Central memory CD8-positive, alpha-beta T cell (primary cell): ENCODE data around the gene ADAMTS8.

ENCODE experiments used
- ATAC-seq: fragments of 150-1000 bp; cut with Tn5 transposase; replicated peaks from 2 replicates; pipeline ENCODE4 v1.10.0; 2022; ENCODE audit warnings: mild to moderate bottlenecking, moderate FRiP score, moderate number of reproducible peaks; ENCODE audit not compliant: poor library complexity, severe bottlenecking; ENCODE audit errors: extremely low read depth
- DNase-seq, 2 donors: peaks; one replicate each; pipeline ENCODE4 v3.0.0; 2021; ENCODE audit warnings: low spot score in 2 of 2
- H3K27ac Mint-ChIP-seq: one replicate; pipeline ENCODE4 v1.8.0; 2022; ENCODE audit warnings: low read depth, mild to moderate bottlenecking, moderate library complexity, mixed read lengths
- H3K27me3 Mint-ChIP-seq: one replicate; pipeline ENCODE4 v1.8.0; 2022; ENCODE audit warnings: mixed read lengths
- H3K36me3 Mint-ChIP-seq: one replicate; pipeline ENCODE4 v1.8.0; 2022; ENCODE audit warnings: mild to moderate bottlenecking, moderate library complexity, mixed read lengths; ENCODE audit not compliant: insufficient read depth
- H3K4me1 Mint-ChIP-seq: one replicate; pipeline ENCODE4 v1.8.0; 2022; ENCODE audit warnings: mixed read lengths
- H3K4me3 Mint-ChIP-seq: one replicate; pipeline ENCODE4 v1.8.0; 2022; ENCODE audit warnings: mild to moderate bottlenecking, moderate library complexity, mixed read lengths
- H3K9me3 Mint-ChIP-seq: one replicate; pipeline ENCODE4 v1.8.0; 2022; ENCODE audit warnings: mixed read lengths

Gene ADAMTS8

DNA sequence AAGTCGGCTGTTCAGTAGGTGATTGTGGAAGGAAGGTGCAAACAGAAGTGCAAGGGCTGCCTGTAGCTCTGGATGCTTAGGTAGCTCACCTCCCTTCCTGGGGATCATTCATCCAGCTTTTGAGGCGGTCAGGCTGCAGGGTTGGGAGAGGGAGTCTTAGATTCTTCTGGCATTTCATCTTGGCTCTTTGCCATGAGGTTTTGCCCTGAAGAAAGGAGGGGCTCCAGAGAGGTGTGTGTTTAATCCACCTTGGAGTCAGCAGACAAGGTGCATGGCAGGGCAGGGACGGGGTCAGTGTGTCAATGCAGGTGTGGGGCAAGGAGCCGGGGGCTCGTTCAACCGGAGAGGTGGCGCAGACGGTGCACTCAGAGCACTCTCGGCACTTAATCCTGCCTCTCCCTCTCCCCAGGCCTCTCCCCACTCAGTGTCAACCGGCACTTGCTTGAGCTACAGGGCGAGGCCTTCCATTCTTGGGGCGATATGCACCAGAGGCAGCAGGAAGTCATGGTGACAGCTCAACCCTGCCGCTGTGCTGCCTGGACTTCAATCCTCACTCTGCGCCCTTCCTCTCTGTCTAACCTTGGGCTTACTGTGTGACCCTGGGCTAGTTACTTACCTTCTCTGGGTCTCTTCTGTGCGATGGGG, 27.2 kb upstream of the ADAMTS8 start:
- no peaks in the 10 kb centered on the region for H3K9me3 Mint-ChIP-seq
- no peak for ATAC-seq
- H3K27me3 Mint-ChIP-seq, result peaks cover 86% of the 10 kb centered on the region
- H3K4me3 Mint-ChIP-seq, result no peak overlapping the region
- H3K36me3 Mint-ChIP-seq, result no peaks in the 10 kb centered on the region
- H3K4me1 Mint-ChIP-seq, result no peaks in the 10 kb centered on the region
- DNase-seq, result no peak
- H3K27ac Mint-ChIP-seq, result no peak overlapping the region

DNA sequence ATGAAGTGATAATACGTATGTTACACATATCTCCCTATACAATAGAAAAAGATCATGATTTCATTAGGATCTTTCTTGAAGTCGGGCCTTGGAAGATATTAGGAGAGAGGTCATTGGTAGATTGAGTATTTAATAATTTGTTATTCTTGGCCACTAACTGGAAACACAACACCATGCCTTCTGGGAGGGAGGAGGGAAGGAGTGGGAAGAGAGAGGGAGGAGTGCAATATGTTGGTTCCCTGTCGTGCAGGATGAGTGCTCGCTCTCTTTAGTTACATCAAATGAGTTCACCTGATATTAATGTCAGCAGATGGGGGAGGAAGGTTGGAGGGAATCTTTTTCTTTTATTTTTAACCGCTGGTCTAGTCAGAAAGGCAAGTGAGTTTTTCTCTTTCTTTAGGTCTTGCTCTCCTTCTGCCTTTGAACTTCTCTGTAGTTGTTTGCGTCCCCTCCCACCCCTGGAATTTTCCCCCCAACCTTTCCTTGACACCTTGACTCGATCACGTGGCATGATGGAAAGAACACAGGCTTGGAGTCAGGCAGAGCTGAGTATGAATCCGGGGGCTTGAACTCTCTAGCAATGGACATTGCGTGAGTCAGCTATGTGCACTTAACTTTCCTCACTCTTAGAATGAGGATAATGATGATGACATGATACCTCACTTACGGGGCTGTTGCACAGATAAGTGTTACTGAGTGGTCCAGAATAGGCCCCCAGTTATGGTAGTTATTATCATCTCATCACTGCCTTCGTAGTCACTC, 26.3 kb upstream of the ADAMTS8 start:
- H3K36me3 Mint-ChIP-seq, result no peaks in the 10 kb centered on the region
- no peak for ATAC-seq
- no peaks in the 10 kb centered on the region for H3K9me3 Mint-ChIP-seq
- H3K27me3 Mint-ChIP-seq, result peaks cover 86% of the 10 kb centered on the region
- no peak overlapping the region for H3K4me3 Mint-ChIP-seq
- DNase-seq, result no peak
- H3K4me1 Mint-ChIP-seq, result no peaks in the 10 kb centered on the region
- no peak overlapping the region for H3K27ac Mint-ChIP-seq

DNA sequence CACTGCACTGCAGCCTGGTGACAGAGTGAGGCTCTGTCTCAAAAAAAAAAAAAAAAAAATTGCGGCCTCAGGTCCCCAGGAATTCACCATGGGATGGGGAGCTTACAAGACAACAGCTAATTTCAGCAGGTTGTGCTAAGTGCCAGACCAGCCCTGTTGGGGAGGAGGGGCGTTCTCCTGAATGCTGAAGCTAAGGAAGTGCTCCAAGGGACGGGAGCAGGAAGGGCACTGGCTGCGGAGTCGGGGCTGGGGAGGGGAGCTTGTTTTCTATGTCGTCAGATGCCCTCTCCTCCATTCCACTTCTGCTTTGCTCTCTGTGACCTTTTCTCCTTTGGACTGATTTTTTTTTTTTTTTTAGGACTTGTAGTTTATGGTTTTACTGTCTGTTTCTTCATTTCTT, 24.5 kb upstream of the ADAMTS8 start:
- Mint-ChIP-seq H3K4me1 (peaks cover 4% of the 10 kb centered on the region), H3K27me3 (peaks cover 89% of the 10 kb centered on the region), H3K36me3 (no peaks in the 10 kb centered on the region), H3K27ac (no peak overlapping the region), H3K4me3 (no peak overlapping the region), H3K9me3 (no peaks in the 10 kb centered on the region)
- ATAC-seq (no peak), DNase-seq (no peak)

DNA sequence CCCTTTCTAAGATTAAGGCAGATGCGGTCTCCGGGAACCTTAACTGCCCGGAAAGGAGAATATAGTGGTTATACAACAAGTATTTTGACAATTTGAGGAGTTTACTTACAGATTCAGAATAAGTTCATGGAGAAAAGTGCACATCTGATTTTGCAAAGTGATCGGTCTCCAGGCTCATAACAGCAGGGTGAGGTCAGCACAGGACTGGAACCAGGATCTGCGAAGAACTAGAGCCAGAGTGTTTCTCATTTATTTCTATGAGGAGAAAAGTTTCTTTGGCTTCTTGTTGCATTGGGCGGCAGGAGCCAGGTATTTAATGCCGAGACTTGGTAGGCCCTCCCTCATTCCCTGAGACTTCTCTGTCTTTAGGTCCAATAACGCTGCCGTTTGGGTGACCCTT, 23.8 kb upstream of the ADAMTS8 start:
- Mint-ChIP-seq H3K9me3 (no peaks in the 10 kb centered on the region), H3K27ac (no peak overlapping the region), H3K4me3 (no peak overlapping the region), H3K36me3 (no peaks in the 10 kb centered on the region), H3K27me3 (peaks cover 88% of the 10 kb centered on the region), H3K4me1 (peaks cover 5% of the 10 kb centered on the region)
- ATAC-seq (no peak), DNase-seq (no peak)

DNA sequence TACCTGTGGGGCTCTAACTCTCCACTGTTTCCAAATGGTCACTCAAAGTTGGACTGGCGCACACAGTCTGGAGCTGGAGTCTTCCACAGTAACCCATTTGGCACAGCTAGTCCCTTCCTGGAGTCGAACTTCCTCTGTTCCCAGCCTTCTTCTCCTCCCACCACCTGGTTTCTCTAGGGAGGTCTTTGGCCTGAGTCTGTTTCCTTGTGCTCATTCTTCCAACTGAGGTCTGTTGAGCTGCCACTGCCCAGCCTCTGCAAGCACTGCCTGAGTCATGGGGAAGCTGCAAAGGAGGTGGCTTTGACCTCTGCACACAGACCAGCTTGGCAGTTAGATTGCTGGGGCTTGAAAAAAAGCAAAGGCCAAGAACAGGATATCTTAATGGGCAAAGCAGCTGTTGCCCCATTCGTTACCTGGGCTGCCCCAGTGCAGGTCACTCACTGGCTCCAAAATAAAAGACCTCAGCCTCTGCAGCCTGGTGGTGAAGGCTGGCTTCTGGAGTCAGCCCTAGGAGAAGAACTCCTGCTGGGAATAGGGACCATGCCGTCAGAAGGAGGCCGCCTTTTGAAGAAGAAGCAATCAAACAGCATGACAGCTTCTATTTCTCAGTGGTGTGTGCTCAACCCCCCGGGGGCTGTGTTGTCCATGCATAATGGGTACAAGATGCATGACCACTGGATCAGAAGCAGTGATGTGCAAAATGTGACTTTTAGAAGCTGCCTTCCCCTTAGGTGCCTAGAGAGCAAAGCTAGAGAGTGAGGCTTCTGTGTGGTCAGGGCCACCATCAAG, 23.0 kb upstream of the ADAMTS8 start:
- Mint-ChIP-seq H3K27ac (no peak overlapping the region), H3K4me1 (peaks cover 5% of the 10 kb centered on the region), H3K4me3 (no peak overlapping the region), H3K9me3 (no peaks in the 10 kb centered on the region), H3K36me3 (no peaks in the 10 kb centered on the region), H3K27me3 (peaks cover 88% of the 10 kb centered on the region)
- ATAC-seq, result no peak
- no peak for DNase-seq

DNA sequence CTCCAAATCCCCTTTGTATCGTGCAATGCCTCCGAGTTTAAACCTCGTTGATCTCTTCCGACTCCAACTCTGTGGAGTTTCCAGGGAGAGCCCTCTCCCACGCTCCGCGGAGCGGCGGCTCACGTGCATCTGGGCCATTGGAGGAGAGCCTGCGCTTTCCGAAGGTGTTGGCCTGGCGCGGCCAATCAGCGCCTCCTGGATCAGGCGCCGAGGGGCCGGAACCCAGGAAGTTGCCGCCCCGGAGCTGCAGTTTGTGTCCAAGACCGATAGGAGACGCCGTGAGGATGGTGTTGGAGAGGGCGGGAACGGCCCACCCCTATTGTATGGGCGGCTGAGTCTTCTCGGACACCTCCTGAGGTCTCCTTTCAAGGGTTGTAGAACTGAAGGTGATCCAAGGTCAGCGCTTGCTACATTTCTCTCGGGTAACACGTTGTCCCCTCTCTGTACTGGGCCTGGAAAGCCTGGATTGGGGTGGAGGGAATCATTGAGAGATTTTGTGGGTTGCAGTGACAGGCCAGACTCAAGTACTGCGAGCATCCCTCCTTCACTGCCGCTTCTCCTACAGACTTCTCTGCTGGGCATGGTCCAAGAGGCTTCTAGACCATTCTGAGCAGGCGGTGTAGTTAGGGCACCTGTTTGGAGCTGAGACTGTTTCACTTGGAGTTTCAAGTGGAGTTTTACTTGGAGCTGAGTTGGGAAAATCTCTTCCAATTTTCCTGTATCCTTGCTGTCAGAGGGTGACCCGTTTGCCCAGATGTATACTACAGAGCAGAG, 21.8 kb upstream of the ADAMTS8 start:
- Mint-ChIP-seq H3K27ac (no peak overlapping the region), H3K4me1 (peaks cover 5% of the 10 kb centered on the region), H3K4me3 (no peak overlapping the region), H3K36me3 (no peaks in the 10 kb centered on the region), H3K27me3 (peaks cover 76% of the 10 kb centered on the region), H3K9me3 (no peaks in the 10 kb centered on the region)
- no peak for ATAC-seq
- DNase-seq, result no peak

DNA sequence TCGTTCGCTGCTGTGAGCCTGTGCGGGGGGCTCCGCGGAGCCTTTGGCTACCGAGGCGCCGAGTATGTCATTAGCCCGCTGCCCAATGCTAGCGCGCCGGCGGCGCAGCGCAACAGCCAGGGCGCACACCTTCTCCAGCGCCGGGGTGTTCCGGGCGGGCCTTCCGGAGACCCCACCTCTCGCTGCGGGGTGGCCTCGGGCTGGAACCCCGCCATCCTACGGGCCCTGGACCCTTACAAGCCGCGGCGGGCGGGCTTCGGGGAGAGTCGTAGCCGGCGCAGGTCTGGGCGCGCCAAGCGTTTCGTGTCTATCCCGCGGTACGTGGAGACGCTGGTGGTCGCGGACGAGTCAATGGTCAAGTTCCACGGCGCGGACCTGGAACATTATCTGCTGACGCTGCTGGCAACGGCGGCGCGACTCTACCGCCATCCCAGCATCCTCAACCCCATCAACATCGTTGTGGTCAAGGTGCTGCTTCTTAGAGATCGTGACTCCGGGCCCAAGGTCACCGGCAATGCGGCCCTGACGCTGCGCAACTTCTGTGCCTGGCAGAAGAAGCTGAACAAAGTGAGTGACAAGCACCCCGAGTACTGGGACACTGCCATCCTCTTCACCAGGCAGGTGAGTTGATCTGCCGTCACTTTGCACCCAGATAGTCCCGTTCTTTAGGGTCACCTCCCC, 21.0 kb upstream of the ADAMTS8 start:
- DNase-seq, result no peak
- Mint-ChIP-seq H3K4me3 (peak overlapping the region; percentile 62), H3K27ac (no peak overlapping the region), H3K4me1 (peaks cover 5% of the 10 kb centered on the region), H3K36me3 (no peaks in the 10 kb centered on the region), H3K27me3 (peaks cover 69% of the 10 kb centered on the region), H3K9me3 (no peaks in the 10 kb centered on the region)
- ATAC-seq, result no peak

DNA sequence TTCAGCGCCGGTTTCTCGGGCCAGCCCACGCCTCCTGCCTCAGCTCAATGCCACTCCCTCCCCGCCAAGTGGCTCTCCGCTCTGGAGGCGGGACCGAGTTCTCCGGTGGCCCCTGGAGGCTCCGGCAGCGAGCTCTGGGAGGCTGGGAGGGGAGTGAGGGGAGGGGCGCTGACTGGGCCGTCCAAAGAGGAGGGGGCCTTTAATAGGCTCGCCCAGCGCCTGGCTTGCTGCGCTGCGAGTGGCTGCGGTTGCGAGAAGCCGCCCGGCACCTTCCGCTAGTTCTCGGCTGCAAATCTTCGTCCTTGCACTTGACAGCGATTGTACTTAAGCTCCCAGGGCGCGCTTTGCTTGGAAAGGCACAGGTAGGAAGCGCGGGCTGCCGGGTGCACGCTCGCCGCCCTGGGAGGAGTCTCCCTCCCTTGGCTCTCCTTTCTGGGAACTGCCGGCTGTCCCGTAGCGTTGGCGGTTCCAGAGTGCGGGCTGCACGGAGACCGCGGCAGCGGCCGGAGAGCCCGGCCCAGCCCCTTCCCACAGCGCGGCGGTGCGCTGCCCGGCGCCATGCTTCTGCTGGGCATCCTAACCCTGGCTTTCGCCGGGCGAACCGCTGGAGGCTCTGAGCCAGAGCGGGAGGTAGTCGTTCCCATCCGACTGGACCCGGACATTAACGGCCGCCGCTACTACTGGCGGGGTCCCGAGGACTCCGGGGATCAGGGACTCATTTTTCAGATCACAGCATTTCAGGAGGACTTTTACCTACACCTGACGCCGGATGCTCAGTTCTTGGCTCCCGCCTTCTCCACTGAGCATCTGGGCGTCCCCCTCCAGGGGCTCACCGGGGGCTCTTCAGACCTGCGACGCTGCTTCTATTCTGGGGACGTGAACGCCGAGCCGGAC, 20.3 kb upstream of the ADAMTS8 start, which contains the start of gene ADAMTS15:
Gene ADAMTS15 (plus strand): TSS at position 230 of the 894 bp plus-strand sequence. CDS start 329 bp downstream, at position 559.
- Mint-ChIP-seq H3K4me3 (peak within 1 kb of the TSS; percentile 62), H3K36me3 (no peaks in the 10 kb centered on the region), H3K4me1 (peaks cover 5% of the 10 kb centered on the region), H3K27me3 (peaks cover 61% of the 10 kb centered on the region), H3K27ac (no peak within 1 kb of the TSS), H3K9me3 (no peaks in the 10 kb centered on the region)
- no peak for DNase-seq
- ATAC-seq, result peak; percentile 58

DNA sequence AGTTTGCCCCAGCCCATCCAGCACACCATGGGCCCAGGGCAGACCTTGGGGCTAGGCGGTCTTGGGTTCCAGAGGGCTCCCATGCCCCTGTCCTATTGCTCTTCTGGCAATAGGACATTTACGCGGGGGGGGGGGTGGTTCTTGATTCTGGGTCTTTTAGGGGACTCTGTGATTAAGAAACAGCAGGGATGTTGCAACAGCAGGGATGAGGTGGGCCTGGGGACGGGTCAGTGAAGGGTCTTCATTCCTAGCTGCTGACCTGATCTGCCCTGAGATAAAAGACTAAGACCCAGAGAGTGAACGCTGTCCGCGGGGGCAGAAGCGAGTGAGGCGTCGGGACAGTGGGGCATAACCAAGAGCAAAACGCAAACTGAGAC, 19.6 kb upstream of the ADAMTS8 start:
- ATAC-seq (no peak), DNase-seq (no peak)
- peaks cover 5% of the 10 kb centered on the region for H3K4me1 Mint-ChIP-seq
- no peaks in the 10 kb centered on the region for H3K9me3 Mint-ChIP-seq
- no peak overlapping the region for H3K27ac Mint-ChIP-seq
- peak overlapping the region; percentile 39 for H3K4me3 Mint-ChIP-seq
- H3K36me3 Mint-ChIP-seq, result no peaks in the 10 kb centered on the region
- H3K27me3 Mint-ChIP-seq, result peaks cover 55% of the 10 kb centered on the region

DNA sequence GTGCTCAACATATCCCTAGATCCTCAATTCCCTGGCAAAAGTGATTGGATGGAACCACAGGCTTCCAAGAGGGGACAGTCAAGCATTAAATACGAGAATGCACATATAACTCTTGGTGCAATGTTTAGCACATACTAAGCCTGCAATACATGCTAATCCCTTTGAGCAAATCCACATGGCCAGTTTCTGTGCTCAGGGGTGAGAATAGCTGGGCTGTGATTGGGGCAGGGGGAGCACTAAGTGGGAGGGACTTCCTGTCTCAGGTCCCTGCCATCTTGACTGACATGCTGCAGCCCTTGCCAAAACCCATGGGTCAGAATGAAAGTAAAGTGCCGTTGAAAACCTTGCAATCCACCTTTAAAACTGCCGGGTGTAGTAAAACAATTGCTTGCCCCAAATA, 17.4 kb upstream of the ADAMTS8 start:
- Mint-ChIP-seq H3K27me3 (peaks cover 33% of the 10 kb centered on the region), H3K36me3 (no peaks in the 10 kb centered on the region), H3K27ac (no peak overlapping the region), H3K9me3 (no peaks in the 10 kb centered on the region), H3K4me1 (peaks cover 5% of the 10 kb centered on the region), H3K4me3 (no peak overlapping the region)
- DNase-seq (no peak), ATAC-seq (no peak)

DNA sequence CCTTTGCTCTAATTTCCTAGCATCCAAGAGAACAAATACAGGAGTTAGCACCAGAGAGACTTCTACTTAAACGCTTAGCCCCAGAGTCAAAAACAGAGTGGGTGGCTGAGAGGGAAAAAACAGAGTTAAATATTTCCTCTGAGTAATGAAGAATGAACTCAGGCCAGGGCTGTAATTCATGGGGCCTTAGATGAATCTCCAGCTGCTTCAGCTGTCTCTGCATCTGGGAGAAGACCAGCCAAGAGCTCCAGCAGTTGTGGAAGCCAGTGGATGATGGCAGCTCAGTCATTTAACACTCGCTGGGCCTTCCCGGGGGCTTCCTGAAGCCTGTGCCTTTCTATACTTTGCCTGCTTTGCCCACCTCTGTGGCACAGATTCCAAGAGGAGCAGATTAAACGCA, 14.3 kb upstream of the ADAMTS8 start:
- ATAC-seq (no peak), DNase-seq (no peak)
- Mint-ChIP-seq H3K4me1 (peaks cover 23% of the 10 kb centered on the region), H3K36me3 (no peaks in the 10 kb centered on the region), H3K9me3 (no peaks in the 10 kb centered on the region), H3K4me3 (no peak overlapping the region), H3K27ac (no peak overlapping the region), H3K27me3 (peaks cover 12% of the 10 kb centered on the region)
